RWPE2 (cell line): ENCODE results near the gene TAS2R60.
"Not testable (repeated sequence)": the region's sequence is repeated elsewhere in the genome, so short reads cannot be mapped to it uniquely, and the experiment has no call there.

Experiments used
- ATAC-seq: fragments of 200-7000 bp; cut with Tn5 transposase; 3 replicates; pipeline ENCODE4 v1.9.1; 2021; ENCODE audit warnings: low read depth
- DNase-seq: peaks from one replicate; pipeline ENCODE4 v3.0.0-alpha.2; 2020; ENCODE audit warnings: low spot score
- H3K27ac ChIP-seq: fragments of 450-650 bp; 2 replicates; pipeline ENCODE4 v1.5.1; 2017; ENCODE audit warnings: mild to moderate bottlenecking; ENCODE audit not compliant: poor library complexity, severe bottlenecking
- H3K27me3 ChIP-seq: fragments of 250-450 bp; sonication (Bioruptor Pico); 2 replicates; pipeline ENCODE4 v1.5.1; 2021; ENCODE audit warnings: mild to moderate bottlenecking, moderate library complexity; ENCODE audit not compliant: insufficient read depth, poor library complexity, severe bottlenecking
- H3K36me3 ChIP-seq: fragments of 250-450 bp; sonication (Bioruptor Pico); 2 replicates; pipeline ENCODE4 v1.5.1; 2020; ENCODE audit warnings: low read depth, mild to moderate bottlenecking, moderate library complexity
- H3K4me1 ChIP-seq: fragments of 250-450 bp; sonication (Bioruptor Pico); 2 replicates; pipeline ENCODE4 v1.5.1; 2021; ENCODE audit warnings: mild to moderate bottlenecking, moderate library complexity; ENCODE audit not compliant: insufficient read depth, poor library complexity, severe bottlenecking
- H3K4me3 ChIP-seq: fragments of 250-450 bp; sonication (Bioruptor Pico); 2 replicates; pipeline ENCODE4 v1.5.1; 2021; ENCODE audit warnings: mild to moderate bottlenecking, moderate library complexity; ENCODE audit not compliant: severe bottlenecking
- H3K9me3 ChIP-seq: fragments of 250-450 bp; sonication (Bioruptor Pico); 2 replicates; pipeline ENCODE4 v1.5.1; 2021; ENCODE audit warnings: mild to moderate bottlenecking, moderate library complexity; ENCODE audit not compliant: severe bottlenecking
- TF ChIP-seq, protein P1 (sequence below): fragments of 450-650 bp; IDR thresholded peaks from one replicate; pipeline ENCODE4 v1.5.1; 2017; ENCODE audit warnings: mild to moderate bottlenecking, moderate library complexity; ENCODE audit not compliant: poor library complexity, severe bottlenecking

Gene TAS2R60

DNA sequence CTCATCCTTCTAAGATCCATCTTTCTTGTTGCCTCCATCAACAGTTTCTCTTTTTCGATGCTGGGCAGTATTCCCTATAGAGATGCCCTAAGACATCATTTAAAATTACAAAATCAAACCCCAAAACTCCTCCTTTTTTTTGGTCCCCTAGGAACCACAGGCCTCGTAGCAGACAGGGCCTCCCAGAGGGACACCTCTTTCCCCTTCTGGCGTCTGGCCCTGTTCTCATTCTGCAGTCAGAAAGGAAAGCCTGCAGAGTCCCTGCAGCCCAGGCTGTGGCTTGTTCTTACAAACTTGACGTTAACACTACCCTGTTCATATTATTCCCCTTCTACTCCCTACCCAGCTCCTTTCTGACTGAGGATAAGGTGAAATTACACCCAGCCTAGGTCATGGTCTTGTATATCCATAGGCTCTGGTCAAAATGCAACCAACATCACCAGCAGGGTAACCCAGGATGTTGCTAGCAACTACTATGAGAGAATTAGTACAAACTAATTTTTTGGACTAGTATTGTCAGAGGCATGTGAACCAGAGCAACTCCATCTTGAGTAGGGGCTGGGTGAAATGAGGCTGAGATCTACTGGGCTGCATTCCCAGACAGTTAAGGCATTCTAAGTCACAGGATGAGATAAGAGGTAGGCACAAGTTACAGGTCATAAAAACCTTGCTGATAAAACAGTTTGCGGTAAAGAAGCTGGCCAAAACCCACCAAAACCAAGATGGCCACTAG, 31.1 kb upstream of the TAS2R60 start:
- Histone ChIP-seq H3K4me1 (peaks cover 13% of the 10 kb centered on the region), H3K36me3 (no peaks in the 10 kb centered on the region; the same call in 1 of the 2 replicates), H3K9me3 (no peaks in the 10 kb centered on the region), H3K27me3 (no peaks in the 10 kb centered on the region), H3K27ac (no peak overlapping the region), H3K4me3 (no peak overlapping the region)
- ATAC-seq, result no peak
- TF ChIP-seq, protein P1, sequence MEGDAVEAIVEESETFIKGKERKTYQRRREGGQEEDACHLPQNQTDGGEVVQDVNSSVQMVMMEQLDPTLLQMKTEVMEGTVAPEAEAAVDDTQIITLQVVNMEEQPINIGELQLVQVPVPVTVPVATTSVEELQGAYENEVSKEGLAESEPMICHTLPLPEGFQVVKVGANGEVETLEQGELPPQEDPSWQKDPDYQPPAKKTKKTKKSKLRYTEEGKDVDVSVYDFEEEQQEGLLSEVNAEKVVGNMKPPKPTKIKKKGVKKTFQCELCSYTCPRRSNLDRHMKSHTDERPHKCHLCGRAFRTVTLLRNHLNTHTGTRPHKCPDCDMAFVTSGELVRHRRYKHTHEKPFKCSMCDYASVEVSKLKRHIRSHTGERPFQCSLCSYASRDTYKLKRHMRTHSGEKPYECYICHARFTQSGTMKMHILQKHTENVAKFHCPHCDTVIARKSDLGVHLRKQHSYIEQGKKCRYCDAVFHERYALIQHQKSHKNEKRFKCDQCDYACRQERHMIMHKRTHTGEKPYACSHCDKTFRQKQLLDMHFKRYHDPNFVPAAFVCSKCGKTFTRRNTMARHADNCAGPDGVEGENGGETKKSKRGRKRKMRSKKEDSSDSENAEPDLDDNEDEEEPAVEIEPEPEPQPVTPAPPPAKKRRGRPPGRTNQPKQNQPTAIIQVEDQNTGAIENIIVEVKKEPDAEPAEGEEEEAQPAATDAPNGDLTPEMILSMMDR, result no peak
- no peak for DNase-seq

DNA sequence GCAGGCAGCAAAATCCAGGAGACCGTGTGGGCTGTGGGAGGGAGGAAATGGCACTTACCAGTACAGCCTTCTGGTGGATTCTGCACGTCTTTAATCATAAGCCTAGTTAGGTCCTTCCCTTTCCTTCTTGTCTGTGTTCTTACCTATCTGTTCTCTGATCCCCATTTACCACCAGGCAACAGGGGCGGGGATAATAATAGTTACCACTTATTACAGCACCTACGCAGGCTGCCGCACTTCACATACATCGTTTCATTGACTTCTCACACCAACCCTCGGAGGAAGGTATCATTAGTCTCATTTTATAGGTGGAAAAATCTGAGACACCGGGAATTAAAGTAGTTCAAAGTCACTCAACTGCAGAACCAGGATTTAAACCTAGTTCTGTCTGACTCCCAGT, 30.1 kb upstream of the TAS2R60 start:
- Histone ChIP-seq H3K36me3 (no peaks in the 10 kb centered on the region), H3K9me3 (no peaks in the 10 kb centered on the region), H3K27ac (no peak overlapping the region), H3K4me1 (peaks cover 13% of the 10 kb centered on the region), H3K4me3 (no peak overlapping the region), H3K27me3 (no peaks in the 10 kb centered on the region)
- no peak for DNase-seq
- TF ChIP-seq, protein P1, result no peak
- ATAC-seq, result no peak

DNA sequence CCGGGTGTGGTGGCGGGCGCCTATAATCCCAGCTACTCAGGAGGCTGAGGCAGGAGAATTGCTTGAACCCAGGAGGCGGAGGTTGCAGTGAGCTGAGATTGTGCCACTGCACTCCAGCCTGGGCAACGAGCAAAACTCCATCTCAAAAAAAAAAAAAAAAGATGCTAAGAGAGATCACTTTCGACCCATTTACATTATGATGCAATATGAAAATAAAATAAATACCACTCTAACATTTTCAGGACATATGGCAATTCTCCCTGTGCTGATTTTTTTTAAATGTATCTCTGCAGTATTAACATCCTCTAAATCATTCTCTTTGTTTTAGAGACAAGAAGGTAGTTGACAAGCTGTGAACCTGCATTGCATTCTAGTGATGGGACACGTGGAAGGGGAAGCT, 28.0 kb upstream of the TAS2R60 start:
- DNase-seq, H3K9me3 ChIP-seq, H3K4me3 ChIP-seq, H3K36me3 ChIP-seq, H3K27me3 ChIP-seq, ATAC-seq: not testable (repeated sequence)
- H3K27ac ChIP-seq, result peak overlapping the region; percentile 70
- peaks cover 17% of the 10 kb centered on the region for H3K4me1 ChIP-seq

DNA sequence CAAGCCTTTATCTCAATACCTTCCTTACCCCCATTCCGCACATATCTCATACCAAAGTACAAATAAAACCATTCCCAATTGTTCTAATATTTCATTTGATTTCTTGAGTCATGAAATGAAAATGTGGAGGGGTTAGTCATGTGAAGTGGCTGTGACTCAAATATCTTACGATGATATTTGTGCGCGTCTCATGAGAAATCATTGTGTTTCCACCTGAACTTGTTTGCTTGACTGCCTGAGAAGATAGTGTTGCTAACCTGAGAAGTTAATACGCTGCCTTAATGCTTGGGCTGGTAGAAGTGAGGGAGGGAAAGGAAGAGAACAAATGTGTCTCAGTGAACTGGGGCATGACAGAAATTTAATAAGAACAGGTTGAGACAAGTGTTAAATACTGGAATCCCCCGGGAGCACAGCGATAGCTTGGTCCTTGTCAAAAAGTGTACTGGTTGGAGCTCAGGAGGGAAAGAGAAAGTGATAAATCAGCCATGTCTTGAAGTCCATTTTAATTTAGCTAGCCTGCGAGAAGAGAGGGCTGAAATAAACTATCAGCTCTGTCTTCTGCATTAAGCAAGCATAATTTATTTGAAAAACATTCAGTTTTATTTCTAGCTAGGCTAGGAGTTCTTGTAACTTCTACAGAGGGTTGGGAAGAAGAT, 27.4 kb upstream of the TAS2R60 start:
- peak overlapping the region; percentile 5 for H3K4me3 ChIP-seq
- no peaks in the 10 kb centered on the region for H3K27me3 ChIP-seq
- TF ChIP-seq, protein P1, result no peak
- no peaks in the 10 kb centered on the region for H3K36me3 ChIP-seq
- no peak for DNase-seq
- peaks cover 17% of the 10 kb centered on the region for H3K4me1 ChIP-seq
- ATAC-seq, result peak; percentile 81
- H3K9me3 ChIP-seq, result no peaks in the 10 kb centered on the region
- peak overlapping the region; percentile 70 for H3K27ac ChIP-seq

DNA sequence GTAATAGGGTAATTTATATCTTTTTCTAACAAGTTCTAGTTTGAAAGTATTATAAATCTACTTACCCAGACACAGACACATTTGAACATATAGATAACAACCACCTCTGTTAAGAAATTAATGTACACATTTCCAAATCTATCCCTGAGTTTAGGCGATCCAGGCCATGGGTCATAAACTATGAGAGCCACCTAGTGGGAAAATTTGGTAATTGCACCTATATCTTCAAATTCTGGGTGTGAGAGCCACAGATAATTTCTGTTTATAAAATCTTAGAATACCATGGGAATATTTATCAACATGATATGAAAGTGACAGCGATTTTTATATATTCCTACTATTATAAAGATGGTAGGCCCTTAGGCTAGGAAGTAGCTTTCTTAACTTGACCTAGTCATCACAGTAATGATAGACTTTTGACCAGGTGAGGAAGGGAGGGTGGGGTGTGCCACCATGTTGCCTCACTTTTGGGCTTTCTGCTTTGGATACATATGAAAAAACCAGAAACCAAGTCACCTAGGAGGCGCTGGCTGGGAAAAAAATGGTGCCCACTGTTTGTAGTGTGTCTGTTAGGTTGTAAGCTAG, 26.6 kb upstream of the TAS2R60 start:
- DNase-seq (no peak), ATAC-seq (peak; percentile 39; the same call in 2 of the 3 replicates)
- Histone ChIP-seq H3K9me3 (no peaks in the 10 kb centered on the region), H3K27ac (peak overlapping the region; percentile 70), H3K27me3 (no peaks in the 10 kb centered on the region), H3K4me3 (no peak overlapping the region), H3K4me1 (peaks cover 17% of the 10 kb centered on the region), H3K36me3 (no peaks in the 10 kb centered on the region)
- TF ChIP-seq, protein P1, result peak; percentile 91
